Eye (tissue), 1 donor: ENCODE data around the gene CIAPIN1.

ENCODE experiments used
- DNase-seq: peaks from one replicate; pipeline ENCODE4 v3.0.0-alpha.2; 2015

Gene CIAPIN1

DNA sequence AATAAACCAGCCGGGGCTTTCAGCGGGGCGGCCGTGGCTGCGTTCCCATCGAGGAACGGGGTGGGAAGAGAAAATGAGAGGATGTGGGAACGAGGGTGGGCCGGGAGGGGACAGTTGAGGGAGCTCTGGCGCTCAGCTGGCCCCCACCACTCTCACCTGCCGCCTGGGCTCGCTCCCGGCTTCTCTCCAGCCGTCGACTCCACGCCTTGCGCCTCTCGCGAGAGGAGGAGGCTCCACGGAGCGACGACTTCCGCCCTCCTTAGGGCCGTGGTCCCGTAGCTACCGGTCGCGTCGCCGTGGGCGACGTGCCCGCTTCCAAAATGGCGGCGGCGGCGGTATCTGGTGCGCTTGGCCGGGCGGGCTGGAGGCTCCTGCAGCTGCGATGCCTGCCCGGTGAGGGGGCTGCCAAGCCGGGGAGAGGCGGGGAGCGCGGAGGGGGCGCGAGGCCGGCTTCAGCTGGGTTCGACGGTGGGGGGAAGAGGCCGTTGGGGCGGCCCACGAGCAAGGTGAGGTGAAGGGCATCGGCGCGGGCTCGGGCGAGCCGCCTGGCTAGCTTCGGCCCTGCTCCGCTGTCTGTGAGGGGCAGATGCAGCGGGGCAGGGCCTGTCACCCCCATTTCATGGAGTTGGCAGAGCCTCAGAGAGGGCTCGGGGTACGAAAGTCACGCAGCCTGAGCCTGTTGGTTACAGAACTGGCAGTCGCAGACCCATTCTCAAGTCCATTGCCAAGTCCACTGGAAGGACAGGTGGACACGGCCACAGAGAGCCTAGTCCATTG lies at the start of gene CIAPIN1, which contains the start of gene COQ9:
Gene CIAPIN1 (minus strand): TSS at position 200 of the 777 bp plus-strand sequence. CDS start 6,457 bp downstream, outside the sequence.
Gene COQ9 (plus strand): TSS at position 294 of the 777 bp plus-strand sequence. CDS start 27 bp downstream, at position 321.
- DNase-seq = peak; percentile 97

DNA sequence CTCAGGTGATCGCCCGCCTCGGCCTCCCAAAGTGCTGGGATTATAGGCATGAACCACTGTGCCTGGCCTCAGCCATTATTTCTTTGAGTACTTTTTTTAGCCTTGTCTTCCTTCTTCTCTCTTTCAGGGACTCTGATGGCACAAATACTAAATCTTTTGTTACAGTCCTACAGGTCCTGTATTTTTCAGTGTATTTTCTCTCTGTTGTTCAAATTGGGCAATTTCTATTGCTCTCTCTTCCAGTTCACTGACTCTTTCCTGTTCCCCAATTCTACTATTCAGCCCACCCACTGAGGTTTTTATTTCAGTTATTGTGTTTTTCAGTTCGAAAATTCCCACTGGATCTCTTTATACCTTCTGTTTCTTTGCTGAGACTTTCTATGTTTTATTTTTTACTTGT lies 46.6 kb upstream of the CIAPIN1 start:
- DNase-seq = no peak

DNA sequence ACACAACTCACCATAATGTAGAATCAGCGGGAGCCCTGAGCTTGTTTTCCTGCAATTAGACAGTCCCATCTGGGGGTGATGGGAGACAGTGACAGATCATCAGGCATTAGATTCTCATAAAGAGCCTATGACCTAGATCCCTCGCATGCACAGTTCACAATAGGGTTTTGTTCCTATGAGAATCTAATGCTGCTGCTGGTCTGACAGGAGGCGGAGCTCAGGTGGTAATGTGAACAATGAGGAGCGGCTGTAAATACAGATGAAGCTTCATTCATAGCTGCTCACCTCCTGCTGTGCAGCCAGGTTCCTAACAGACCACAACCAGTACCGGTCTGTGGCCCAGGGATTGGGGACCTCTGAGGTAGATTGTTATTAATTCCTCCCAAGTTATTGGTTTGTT lies 42.0 kb upstream of the CIAPIN1 start:
- DNase-seq = no peak

DNA sequence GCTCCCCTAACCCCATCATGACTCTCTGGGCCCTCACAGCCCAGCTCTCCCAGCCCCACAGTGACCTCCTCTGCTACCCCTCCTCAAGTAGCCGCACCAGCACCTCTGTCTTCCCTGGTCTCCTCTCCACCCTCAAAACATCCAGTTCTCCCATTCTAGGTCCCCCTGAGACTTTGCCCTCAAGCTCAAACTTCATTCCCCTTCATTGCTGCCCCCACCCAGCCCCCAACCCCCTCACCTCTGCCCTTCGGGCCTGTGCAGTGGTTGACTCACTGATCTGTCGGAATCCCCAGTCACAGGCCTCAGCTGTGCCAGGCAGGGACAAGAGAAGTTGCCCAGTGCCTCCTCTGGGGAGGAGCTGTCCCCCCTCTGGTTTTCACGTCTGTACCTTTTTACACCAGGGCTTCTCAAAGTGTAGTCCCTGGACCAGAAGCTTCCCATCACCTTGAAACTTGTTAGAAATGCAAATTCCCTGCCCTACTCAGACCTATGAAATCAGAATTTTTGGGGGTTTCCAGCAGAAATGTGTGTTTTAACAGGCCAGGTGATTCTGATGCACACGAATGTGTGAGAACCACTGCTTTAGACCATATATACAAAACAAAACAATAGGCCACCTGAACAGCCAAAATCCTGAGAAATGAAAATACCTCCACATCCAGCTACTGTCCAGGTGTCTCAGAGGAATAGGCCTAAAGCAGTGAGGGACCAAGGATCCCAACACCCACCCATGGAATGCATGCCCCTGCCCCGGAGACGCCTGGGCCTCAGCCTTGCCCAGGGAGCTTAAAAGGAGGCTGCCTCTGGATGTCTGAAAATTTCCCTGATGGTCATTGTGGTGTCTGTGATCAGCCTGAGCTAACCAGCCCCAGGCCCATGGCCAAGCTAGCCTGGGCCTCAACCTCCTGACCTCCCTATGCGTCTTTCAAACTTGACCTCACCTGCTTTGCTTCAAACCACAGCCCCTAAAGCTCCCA lies 40.0 kb upstream of the CIAPIN1 start:
- DNase-seq = no peak

DNA sequence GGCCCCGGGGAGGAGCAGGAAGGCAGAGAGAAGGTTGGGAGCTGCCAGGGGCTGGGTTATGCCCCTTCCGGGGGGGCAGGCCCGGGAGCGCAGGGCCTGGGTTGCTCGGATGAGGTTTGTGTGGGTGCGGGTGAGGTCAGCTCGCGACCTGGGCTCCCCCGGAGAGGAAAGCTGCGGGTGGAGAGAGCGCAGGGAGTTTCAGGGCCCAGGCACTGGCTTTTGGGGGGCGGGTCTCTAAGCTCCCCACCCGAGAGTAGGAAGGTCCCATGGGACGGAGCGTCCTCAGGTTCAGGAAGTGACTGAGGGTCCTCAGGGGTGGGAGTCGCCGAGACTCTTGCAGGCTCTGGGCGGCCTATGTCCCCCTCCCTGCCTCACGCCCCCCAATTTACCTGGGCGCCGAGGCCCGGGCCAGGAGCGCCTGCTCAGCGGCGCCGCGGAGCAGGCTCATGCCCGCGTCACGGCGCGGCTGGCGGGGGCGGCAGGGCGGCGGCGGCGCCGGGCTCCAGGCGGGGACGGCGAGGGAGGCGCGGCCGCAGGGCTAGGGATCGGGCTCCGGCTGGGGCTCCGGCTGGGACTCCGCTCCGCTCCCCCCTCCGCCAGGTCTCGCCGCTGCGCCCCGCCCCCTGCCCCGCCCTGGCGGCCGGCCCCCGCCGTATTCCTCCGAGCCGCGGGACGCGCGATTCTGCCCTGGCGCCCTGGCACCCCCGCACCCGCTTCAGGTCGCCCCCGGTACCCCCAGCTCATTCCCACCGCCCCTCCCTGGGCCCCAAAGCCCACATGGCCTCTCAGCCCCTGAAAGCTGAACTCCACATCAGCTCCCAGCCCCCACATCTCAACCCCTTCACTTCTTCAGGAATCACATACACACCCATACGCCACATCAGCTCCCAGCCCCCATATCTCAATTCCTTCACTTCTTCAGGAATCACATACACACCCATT lies 39.0 kb upstream of the CIAPIN1 start, which contains the start of gene DOK4:
Gene DOK4 (minus strand): TSS at position 578 of the 942 bp plus-strand sequence. CDS start 6,986 bp downstream, outside the sequence.
- DNase-seq = peak; percentile 86

DNA sequence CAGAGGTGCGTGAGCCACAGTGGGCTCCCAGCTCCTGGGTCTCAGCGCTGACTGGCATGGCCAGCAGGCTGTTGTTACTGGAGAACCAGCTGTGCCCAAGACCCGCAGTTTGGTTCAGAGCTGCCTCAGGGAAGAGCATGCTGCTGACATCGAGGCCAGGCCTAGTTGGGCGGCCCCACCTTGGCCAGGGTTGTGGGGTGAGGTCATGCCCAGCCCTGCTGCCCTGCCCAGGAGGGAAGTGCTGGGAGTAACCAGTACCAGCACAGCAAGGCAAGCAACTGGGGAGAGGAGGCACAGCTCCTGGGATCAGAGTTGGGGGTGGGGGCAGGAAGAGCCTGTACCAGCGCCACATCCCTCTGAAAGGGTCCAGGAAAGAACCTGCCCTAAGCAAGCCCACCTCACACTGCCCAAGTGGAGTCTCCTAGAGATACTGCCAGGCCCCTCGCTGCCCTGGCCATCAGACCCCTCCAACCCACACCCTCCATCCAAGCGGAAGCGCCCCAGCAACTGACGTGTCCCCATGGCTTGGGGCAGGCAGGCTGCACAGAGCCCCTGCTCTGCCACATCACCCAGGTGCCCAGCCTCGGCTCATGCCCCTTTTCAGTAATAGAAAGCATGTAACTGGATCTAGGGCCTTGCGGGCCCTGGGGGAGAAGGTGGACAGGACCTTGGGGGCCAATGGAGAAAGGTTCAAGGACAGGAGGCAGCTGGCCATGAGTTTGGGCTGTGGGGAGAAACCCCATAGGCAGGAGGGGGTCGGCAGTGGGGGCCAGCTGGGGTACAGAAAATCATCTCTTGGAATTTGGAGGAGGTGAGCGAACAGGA lies 38.1 kb upstream of the CIAPIN1 start:
- no peak for DNase-seq

DNA sequence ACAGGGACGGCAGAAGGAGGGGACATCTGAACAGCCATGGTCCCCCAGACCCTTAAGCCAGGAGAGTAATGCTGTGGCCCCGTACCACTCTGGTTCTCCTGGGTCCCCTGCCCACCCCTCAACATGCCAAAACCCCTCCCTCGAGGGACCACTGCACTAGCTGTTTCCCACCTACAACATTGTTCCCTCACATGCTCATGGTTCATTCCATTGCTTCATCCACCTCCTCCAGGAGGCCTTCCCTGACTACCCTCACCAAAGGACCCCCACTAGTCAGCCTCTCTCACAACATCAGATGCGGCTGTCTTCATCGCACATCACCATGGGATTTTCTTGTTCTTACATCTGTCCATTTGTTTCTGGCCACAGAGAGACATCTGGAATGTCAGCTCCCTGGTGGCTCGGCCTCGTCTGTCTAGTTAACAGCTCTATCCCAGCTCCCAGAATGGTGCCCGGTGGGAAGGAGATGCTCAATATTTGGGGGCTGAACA lies 37.4 kb upstream of the CIAPIN1 start:
- DNase-seq = no peak

DNA sequence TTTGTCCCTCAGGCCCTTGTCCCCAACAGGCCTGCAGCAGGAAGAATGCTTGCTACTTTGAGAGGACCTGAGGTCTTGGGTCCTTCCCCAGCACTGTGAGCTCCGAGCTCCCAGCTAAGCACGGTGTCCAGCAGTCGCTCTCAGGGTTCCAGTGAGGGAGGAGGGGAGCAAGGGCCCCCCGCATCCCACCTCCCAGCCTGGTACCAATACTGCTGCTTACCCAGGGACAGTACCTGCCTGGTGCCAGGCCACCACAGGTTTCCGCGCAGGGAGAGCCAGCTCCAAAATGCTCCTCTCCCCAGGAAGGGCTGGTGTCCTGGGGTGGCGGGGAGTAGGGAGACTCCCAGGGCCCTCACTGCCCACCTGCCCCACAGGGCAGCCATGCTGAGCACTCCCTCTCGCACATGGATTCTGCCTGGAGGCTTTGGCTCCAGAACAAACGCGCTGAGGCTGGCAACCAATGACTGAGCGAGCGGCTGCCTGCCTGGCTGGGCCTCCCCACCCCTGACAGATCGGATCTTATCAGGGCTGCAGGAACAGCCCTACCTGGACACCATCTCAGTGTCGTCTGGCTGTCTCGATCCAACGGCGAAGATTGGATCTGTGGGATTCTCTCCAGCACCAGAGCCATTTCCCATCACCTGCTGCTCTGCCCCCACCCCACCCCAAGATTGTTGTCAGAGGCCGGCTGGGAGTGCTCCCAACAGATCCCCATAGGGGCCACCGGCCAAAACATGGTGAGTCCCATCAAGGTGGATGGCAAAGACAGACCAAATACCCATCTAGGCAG lies 36.7 kb upstream of the CIAPIN1 start:
- no peak for DNase-seq

DNA sequence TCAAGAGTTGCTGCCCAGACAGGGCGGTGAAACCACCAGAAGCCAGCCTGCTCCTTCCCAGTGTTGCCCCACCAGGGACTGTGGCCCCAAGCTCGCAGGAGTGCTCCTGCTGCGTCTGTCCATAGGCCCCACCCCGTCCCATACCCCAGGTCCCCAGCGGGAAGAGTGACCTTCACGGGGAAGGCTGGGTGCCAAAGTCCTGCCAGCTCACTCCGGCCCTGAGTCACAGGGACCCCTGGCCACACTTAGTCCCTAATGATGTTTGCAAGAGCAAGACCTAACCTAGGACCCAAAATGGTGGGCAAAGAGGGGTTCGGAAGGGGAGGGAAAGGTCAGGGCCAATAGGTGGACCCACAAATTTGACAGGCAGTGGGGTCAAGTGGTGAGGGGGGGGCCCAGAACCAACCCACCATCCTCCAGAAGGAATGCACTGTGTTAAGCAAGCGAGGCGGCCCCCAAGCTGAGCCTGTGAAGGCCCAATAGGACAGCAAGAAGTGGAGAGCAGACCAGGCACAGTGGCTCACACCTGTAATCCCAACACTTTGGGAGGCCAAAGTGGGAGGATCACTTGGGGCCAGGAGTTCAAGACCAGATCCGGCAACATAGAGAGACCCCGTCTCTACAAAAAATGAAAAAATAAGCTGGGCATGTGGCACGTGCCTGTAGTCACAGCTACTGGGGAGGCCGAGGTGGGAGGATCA lies 35.8 kb upstream of the CIAPIN1 start:
- DNase-seq = no peak

DNA sequence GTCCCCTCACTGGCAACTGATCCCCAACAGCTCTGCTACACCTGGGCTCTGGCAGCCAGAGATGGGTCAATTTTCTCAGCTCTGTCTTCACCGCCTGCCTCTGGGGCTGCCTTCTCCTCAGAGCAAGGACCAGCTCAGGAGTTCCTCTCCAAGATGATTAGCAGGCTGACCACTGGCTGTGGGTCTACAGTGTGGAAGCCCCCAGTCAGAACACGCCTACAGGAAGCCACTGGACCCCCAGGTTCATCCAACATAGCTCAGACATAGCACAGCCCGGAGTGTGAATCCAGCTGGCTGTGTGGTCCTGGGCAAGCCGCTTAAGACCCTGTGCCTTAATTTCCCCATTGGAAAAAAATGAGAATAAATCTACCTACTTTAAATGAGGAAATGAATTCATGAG lies 34.2 kb upstream of the CIAPIN1 start:
- no peak for DNase-seq

DNA sequence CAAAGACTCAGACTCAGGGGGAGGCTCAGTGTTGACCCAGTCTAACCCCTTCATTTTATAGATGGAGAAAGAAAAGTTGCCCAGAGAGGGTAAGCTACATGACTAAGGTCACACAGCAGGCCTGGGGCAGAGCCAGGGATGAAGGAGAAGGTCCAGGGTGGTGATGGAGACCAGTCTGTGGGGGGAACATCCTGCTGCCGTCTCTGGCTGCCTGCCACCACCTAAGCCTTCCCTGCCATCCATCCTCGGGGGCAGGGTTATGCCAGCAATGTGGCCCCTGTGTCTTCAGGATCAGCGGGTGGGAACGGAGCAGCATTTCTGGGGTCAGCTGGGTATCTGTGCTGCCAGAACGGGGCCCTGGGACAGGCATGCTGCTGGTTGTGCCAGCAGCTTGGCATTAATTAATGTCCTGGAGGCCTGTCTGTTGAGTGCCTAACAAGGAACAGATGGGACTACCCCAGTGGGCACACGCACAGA lies 33.6 kb upstream of the CIAPIN1 start:
- no peak for DNase-seq

DNA sequence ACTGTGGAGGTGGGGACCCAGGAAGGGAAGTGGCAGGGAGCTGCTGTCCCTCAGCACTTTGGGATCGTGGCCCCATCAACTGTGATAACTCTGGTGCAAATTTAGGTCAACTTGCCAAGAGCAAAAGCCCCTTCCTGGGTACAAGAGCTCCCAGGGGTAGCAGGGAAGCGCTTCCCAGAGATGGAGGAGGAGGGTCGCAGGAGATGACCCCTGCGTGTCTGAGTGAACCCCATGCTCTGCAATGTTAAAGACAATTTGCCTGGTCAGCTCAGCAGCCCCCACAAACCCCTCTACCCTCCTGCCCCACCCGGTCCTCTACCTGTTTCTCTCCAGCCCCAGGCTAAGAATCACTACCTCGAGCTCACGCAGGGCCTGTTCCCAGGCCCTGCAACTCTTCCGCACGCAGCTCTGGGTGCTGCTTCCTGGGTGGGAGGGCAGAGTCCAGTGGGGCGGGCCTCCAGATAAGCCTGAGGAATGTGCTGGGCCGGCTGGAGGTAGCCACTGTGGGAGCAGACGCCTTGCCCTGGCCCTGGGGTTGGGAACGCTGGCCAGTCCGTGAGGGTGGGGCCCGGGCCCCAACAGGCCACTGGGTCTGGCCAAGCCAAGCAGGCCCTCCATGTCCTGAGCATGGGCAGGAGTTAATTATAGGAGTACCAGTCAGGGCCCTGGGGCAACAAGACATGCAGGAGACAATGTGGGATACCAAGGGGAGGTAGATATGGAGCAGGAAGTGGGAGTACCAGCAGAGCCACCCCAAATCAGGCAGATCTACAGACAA lies 33.0 kb upstream of the CIAPIN1 start:
- DNase-seq = no peak

DNA sequence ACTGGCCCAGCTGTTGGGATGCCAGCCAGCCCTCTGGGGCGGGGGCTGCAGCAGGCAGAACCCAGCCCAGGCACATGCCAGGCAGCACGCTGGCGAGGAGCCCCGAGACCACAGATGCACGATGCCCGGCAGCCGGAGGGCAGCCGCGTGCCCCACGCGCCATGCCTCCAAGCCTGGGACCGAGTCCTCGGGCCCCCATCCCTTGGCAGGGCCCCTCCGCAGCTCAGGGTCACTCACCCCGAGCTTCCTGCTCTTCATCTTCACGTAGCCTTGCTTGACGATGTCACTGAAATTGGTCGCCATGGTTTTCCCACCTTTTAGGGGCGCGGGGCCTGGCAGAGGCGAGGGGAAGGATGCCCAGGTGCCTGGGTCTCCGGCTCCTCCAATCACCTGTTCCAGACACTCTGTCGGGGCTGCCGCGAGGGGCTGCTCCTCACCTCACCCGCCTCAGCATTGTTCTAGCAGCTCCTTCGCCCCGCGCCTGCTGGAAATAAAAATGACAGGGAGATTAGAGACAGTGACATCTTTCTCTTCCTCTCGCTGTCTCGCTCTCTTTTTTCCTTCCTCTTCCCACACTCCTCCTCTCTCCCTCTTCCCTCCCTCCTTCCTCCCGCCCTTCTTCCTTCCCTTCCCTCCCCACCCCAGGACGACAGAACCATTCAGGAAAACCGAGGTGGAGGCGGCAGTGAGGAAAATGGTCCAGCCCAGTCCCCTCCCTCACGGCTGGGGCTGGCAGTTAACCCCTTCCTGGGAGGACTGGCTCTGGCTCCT lies 32.2 kb upstream of the CIAPIN1 start:
- DNase-seq = peak; percentile 79

DNA sequence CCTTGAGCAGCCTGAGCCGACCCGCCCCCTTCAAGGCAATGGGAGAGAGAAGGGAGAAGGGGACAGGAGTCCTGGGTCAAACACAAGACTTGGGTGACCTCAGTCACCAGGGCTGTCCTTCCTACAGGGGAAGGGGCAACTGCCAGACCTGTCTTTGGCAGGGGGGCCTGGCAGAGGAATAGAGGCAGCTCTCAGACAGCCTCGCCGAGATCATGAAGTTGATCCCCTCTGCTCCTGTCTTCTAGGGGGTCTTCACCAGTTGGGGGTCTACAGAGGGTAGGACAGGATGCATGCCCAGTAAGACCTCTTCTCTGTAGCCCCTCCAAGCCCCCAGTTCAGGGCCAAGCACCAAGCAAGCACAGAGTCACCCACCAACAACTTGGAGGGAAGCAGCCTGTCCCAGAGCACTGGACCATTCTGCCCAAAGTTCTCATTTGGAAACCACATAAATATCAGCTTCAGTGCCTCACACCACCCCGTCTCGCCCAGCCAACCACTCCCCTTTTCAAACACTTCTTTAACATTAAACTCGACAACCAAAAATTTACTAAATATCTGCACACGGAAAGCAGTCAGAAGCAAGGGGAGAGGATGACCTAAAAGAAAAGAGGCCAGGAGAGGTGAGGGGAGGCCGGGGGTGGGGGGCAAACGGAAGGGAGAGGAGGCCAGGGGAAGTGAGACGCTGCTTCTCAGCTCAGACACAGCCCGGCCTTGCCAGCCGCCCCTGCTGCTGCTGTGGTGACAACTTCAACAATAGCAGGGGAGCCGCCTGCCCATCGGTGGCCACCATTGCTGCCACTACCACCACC lies 31.4 kb upstream of the CIAPIN1 start:
- DNase-seq = no peak

DNA sequence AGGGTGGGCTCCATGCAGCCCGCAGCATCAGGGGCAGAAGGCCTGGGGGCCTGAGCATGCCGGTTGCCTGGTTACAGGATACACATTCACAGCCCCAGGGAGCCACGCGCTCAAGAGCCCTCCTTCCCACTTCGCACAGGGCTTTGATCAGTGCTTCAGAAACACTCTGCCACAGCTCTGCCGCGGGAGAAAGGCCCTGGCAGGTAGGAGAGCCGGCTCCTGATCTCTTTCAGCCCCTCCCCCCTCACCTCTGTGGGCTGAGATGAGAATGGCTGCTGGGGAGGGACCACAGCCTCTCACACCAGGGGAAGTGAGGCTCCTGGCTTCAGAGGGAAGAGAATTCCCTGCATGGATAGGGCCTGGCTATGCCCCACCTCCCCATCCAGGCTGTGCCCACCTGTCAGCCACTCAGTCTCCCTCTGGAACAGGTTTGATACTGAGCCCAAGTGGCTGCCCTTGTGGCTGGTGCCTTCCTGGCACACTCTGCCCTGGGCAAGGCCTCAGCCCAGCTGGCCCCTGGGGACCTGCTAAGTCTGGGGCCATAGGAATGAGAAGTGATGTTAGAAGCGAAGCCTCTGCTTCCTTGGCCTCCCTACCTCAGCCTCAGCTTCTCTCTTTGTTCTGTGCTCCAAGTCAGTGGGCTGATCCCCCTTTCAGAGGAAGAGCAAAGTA lies 30.5 kb upstream of the CIAPIN1 start:
- DNase-seq = peak; percentile 53
